ENCODE data around the gene BNIP5.

The BNIP5 gene

DNA sequence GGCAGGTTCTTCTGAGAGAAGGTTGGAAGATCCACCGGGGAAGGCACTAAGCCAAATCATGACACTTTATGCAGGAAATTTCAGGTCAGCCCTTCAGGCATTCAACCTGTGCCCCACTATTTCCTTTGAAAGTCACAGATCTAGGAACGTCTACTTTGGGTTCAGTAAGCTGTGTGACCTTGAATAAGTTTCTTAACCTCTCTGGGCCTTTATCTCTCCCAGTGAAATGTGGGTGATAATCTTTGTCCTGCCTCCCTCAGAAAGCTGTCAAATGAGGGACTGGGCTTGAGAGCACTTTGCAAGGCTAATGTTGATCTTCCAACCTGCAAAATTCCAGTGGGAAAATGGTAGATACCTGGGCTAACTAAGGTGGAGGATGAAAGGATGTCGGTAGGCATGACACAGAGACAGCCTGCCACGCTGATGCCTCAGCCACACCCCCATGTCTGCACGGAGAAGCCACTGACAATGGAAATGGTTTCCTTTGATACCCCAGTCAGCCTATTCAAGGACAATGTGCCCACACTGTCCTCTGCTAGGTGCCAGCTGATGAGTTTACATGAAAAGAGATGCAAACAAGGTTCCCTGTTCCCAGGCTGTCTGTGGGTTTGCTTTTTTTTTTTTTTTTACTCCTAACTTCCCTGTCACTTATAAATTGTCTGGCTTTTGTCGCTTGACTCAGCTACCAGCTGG, 9.3 kb downstream of the BNIP5 start:
- no peak overlapping the region for H3K4me3 ChIP-seq
- no peak overlapping the region for H3K27ac ChIP-seq
- TF ChIP-seq EZH2 (IDR thresholded peaks at IDR 0.05) (no peak), POLR2AphosphoS5 (IDR thresholded peaks at IDR 0.05; ENCODE audit: borderline replicate concordance, low read depth, low read length) (no peak), FOXP2 (optimal IDR thresholded peaks at IDR 0.05; ENCODE audit: control extremely low read depth, extremely low read length, insufficient read depth) (no peak)
- no peak overlapping the region for H3K9ac ChIP-seq (ENCODE audit: insufficient read length)
- no peak for DNase-seq (ENCODE audit: low read depth, low spot score)
- no peaks in the 10 kb centered on the region for H3K36me3 ChIP-seq (ENCODE audit: insufficient read depth, low read length)
- no peaks in the 10 kb centered on the region for H3K9me3 ChIP-seq (ENCODE audit: low read depth, low read length)

DNA sequence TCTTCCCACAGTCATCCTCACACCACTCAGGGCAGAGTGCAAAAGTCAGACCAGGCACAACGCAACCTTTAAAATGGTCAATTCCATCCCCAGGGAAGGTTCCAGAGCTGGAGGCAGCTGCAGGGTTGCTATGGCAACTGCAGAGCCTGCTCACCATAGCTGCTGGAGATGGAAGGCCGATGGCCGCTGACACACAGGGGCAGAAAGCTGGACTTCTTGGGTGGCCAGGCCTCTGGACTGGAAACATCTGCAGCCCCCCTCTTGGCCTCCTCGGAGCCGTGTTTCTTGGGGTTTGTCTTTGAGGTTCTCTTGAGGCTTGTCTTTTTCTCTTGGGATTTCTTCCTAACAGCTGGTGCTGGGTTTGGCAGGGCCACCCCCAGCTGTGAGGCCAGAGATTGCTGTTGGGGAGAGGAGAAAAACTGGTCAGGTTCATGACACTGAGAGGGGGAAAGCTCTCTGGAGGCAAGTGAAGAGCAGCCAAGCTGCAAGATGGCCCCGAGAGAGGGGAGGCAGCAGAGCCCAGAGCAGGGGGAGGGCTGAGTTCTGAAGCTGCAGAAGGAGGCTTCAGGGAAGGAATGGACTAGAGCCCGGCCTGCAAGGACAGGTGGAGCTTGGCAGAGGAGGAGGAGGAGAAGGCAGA, 10.2 kb downstream of the BNIP5 start:
- Histone ChIP-seq H3K9me3 (ENCODE audit: low read depth, low read length) (no peaks in the 10 kb centered on the region), H3K4me3 (no peak overlapping the region), H3K36me3 (ENCODE audit: insufficient read depth, low read length) (no peaks in the 10 kb centered on the region), H3K9ac (ENCODE audit: insufficient read length) (no peak overlapping the region), H3K27ac (no peak overlapping the region)
- no peak for TF ChIP-seq POLR2AphosphoS5 (IDR thresholded peaks at IDR 0.05; ENCODE audit: borderline replicate concordance, low read depth, low read length)
- TF ChIP-seq FOXP2 (optimal IDR thresholded peaks at IDR 0.05; ENCODE audit: control extremely low read depth, extremely low read length, insufficient read depth) = no peak
- no peak for TF ChIP-seq EZH2 (IDR thresholded peaks at IDR 0.05)
- no peak for DNase-seq (ENCODE audit: low read depth, low spot score)

DNA sequence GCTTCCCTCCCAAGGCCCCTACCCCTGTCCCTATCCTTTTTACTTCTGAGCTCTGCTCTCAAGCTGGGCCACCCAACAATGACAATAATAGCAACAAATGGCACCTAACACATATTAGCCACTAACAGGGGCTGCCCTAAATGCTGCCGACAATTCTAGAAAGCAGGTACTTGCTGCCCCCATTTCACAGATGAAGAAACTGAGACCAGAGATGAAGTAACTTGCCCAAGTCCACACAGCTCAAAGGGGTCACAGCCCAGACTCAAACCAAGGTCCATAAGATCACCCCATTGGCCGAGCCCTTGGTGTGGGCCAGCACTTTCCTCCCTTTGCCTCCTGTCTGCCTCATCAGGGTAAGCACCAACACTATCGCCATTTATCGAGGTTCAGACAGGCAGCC, 12.0 kb downstream of the BNIP5 start:
- H3K9me3 ChIP-seq (ENCODE audit: low read depth, low read length) = no peaks in the 10 kb centered on the region
- H3K4me3 ChIP-seq = no peak overlapping the region
- no peak for DNase-seq (ENCODE audit: low read depth, low spot score)
- no peaks in the 10 kb centered on the region for H3K36me3 ChIP-seq (ENCODE audit: insufficient read depth, low read length)
- no peak overlapping the region for H3K27ac ChIP-seq
- no peak for TF ChIP-seq POLR2AphosphoS5 (IDR thresholded peaks at IDR 0.05; ENCODE audit: borderline replicate concordance, low read depth, low read length)
- TF ChIP-seq EZH2 (IDR thresholded peaks at IDR 0.05) = no peak
- no peak overlapping the region for H3K9ac ChIP-seq (ENCODE audit: insufficient read length)

DNA sequence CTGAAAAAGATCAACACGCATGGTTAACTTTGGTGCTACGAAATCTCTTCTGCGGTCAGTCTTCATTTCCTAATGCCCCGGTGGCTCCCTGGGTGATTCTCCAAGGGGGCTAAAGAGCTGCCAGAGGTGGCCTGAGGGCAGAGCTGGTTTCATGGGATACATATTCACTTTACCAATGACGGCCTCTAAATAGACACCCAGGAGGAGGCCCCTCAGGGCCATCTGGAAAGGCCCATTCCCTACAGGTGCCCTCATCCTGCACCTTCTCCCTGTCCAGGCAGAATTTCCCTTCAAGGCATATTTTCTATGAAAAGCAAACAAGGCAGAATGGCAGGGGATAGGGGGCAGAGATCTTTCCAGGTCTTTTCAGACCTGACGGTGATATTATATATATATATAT, 12.5 kb downstream of the BNIP5 start:
- no peaks in the 10 kb centered on the region for H3K36me3 ChIP-seq (ENCODE audit: insufficient read depth, low read length)
- H3K9ac ChIP-seq (ENCODE audit: insufficient read length) = no peak overlapping the region

DNA sequence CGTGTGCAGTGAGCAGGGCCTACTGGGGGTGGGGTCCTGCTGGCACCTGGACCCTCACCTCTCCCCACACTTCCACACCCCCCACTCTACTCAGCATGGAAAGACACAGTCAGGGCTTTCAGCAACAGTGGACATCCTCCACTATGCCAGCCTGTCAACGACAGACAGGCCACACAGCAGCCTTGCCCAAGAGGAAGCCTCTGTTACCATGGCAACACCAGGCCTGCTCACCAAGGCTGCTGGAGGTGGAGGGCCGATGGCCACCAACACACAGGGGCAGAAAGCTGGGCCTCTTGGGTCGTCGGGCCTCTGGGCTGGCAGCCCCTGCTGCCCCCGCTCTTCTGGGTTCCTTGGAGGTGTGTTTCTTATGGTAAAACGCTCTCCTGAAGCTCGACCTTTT, 13.6 kb downstream of the BNIP5 start:
- no peak for DNase-seq (ENCODE audit: low read depth, low spot score)
- H3K9ac ChIP-seq (ENCODE audit: insufficient read length) = no peak overlapping the region
- H3K36me3 ChIP-seq (ENCODE audit: insufficient read depth, low read length) = no peaks in the 10 kb centered on the region
- TF ChIP-seq EZH2 (IDR thresholded peaks at IDR 0.05) (no peak), FOXP2 (optimal IDR thresholded peaks at IDR 0.05; ENCODE audit: control extremely low read depth, extremely low read length, insufficient read depth) (no peak), POLR2AphosphoS5 (IDR thresholded peaks at IDR 0.05; ENCODE audit: borderline replicate concordance, low read depth, low read length) (no peak)
- no peak overlapping the region for H3K27ac ChIP-seq
- no peaks in the 10 kb centered on the region for H3K9me3 ChIP-seq (ENCODE audit: low read depth, low read length)
- H3K4me3 ChIP-seq = no peak overlapping the region

More for the DNA sequence above, 12.5 kb downstream of the BNIP5 start:
- Histone ChIP-seq H3K9me3 (ENCODE audit: low read depth, low read length) (no peaks in the 10 kb centered on the region), H3K4me3 (no peak overlapping the region), H3K27ac (no peak overlapping the region)
- DNase-seq (ENCODE audit: low read depth, low spot score) = no peak
- no peak for TF ChIP-seq POLR2AphosphoS5 (IDR thresholded peaks at IDR 0.05; ENCODE audit: borderline replicate concordance, low read depth, low read length)
- TF ChIP-seq EZH2 (IDR thresholded peaks at IDR 0.05) = no peak
- no peak for TF ChIP-seq FOXP2 (optimal IDR thresholded peaks at IDR 0.05; ENCODE audit: control extremely low read depth, extremely low read length, insufficient read depth)

DNA sequence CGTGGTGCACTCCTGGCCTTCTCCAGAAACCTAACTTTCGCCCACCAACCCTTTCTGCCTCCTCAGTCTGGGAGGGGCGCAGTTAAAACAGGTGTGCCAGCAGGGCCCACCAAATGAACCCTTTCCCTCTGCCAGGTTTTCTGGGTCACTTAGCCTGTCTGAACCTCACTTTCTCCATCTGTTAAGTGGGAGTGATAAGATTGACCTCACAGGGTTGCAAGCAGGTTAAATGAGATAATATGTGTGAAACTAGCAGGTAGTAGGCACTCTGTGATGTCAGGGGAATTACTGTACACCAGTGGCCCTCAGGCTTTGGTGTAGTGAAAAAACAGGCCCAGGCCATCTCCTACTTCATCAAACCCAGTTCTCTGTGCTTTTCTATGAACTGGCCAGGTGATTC, 14.1 kb downstream of the BNIP5 start:
- no peak for TF ChIP-seq POLR2AphosphoS5 (IDR thresholded peaks at IDR 0.05; ENCODE audit: borderline replicate concordance, low read depth, low read length)
- no peak for TF ChIP-seq FOXP2 (optimal IDR thresholded peaks at IDR 0.05; ENCODE audit: control extremely low read depth, extremely low read length, insufficient read depth)
- TF ChIP-seq EZH2 (IDR thresholded peaks at IDR 0.05) = no peak
- no peaks in the 10 kb centered on the region for H3K36me3 ChIP-seq (ENCODE audit: insufficient read depth, low read length)
- H3K4me3 ChIP-seq = no peak overlapping the region
- no peak overlapping the region for H3K9ac ChIP-seq (ENCODE audit: insufficient read length)
- no peak for DNase-seq (ENCODE audit: low read depth, low spot score)
- H3K9me3 ChIP-seq (ENCODE audit: low read depth, low read length) = no peaks in the 10 kb centered on the region
- no peak overlapping the region for H3K27ac ChIP-seq

DNA sequence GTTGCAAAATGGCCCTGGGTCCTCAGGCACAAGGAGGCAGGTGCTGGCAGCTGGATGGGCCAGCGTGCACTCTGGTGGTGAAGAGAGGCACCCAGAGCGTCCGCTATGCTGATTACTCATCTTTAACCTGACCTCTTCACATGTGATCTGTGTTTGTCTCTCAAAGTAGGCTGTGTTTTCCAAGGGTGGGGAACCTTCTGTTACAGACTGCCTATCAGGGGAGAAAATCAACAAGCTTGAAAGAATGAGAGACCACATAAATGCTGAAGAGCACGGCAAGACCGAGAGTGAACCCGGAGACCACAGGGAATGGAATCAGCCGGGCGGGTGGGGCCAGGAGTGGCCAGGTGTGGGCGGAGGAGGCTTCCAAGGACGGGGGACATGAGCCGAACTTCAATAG, 16.2 kb downstream of the BNIP5 start:
- no peaks in the 10 kb centered on the region for H3K36me3 ChIP-seq (ENCODE audit: insufficient read depth, low read length)
- no peaks in the 10 kb centered on the region for H3K9me3 ChIP-seq (ENCODE audit: low read depth, low read length)
- no peak overlapping the region for H3K9ac ChIP-seq (ENCODE audit: insufficient read length)
- H3K4me3 ChIP-seq = no peak overlapping the region
- H3K27ac ChIP-seq = no peak overlapping the region
- DNase-seq (ENCODE audit: low read depth, low spot score) = no peak
- no peak for TF ChIP-seq EZH2 (IDR thresholded peaks at IDR 0.05)
- TF ChIP-seq FOXP2 (optimal IDR thresholded peaks at IDR 0.05; ENCODE audit: control extremely low read depth, extremely low read length, insufficient read depth) = no peak
- TF ChIP-seq POLR2AphosphoS5 (IDR thresholded peaks at IDR 0.05; ENCODE audit: borderline replicate concordance, low read depth, low read length) = no peak

DNA sequence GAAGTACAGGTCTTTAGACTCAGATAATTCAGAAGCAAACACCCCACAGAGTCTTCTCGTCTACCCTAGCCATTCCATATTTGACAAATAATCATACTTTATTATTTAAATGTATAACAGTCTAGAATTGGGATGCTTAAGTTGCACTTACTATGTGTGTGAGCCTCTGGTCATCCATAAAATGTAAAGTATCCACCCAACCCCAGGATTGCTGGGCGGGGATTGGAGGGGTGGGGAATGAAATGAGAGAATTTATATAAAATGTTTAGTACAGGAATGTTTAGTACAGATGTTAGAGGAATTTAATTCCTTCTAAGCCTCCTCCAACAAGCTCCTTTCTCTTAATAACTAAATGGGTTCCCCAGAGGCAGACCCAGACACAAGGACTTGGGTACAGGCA, 16.9 kb downstream of the BNIP5 start:
- Histone ChIP-seq H3K9ac (ENCODE audit: insufficient read length) (no peak overlapping the region), H3K4me3 (no peak overlapping the region), H3K36me3 (ENCODE audit: insufficient read depth, low read length) (no peaks in the 10 kb centered on the region), H3K9me3 (ENCODE audit: low read depth, low read length) (no peaks in the 10 kb centered on the region), H3K27ac (no peak overlapping the region)
- TF ChIP-seq FOXP2 (optimal IDR thresholded peaks at IDR 0.05; ENCODE audit: control extremely low read depth, extremely low read length, insufficient read depth) (no peak), POLR2AphosphoS5 (IDR thresholded peaks at IDR 0.05; ENCODE audit: borderline replicate concordance, low read depth, low read length) (no peak), EZH2 (IDR thresholded peaks at IDR 0.05) (no peak)
- no peak for DNase-seq (ENCODE audit: low read depth, low spot score)

DNA sequence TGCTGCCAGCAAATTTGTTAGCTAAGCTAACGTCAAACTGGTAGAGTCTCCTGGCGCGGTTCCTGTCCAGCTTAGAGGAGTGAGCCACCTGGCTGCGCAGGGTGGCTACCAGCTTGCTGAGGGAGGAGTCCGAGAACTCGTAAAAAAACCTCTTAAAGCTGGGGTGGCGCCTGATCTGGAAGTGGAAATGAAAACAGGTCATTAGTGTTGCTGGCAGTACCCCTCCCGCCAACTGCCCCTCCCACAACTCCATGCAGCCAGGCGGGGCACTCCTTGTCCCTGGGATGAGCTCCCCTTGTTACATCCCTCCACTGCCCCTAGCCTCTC, 17.3 kb downstream of the BNIP5 start:
- no peaks in the 10 kb centered on the region for H3K36me3 ChIP-seq (ENCODE audit: insufficient read depth, low read length)
- H3K9ac ChIP-seq (ENCODE audit: insufficient read length) = no peak overlapping the region
- no peak overlapping the region for H3K4me3 ChIP-seq
- H3K9me3 ChIP-seq (ENCODE audit: low read depth, low read length) = no peaks in the 10 kb centered on the region
- DNase-seq (ENCODE audit: low read depth, low spot score) = no peak
- no peak for TF ChIP-seq POLR2AphosphoS5 (IDR thresholded peaks at IDR 0.05; ENCODE audit: borderline replicate concordance, low read depth, low read length)
- TF ChIP-seq FOXP2 (optimal IDR thresholded peaks at IDR 0.05; ENCODE audit: control extremely low read depth, extremely low read length, insufficient read depth) = no peak
- TF ChIP-seq EZH2 (IDR thresholded peaks at IDR 0.05) = no peak
- no peak overlapping the region for H3K27ac ChIP-seq
